Prostate gland (tissue), 2 donors: ENCODE results near the gene ADH1B. TPM values are rescaled to one million over a fixed set of nuclear protein-coding genes. Genes with fewer than 3 reads are reported as not detected.
A peak's percentile ranks its signal among the peaks of the same experiment; 100 is the strongest.
"Not testable (repeated sequence)": the region's sequence is repeated elsewhere in the genome, so short reads cannot be mapped to it uniquely, and the experiment has no call there.

ENCODE experiments used
- DNase-seq: peaks from one replicate; pipeline ENCODE4 v3.0.0-alpha.2; 2019; ENCODE audit warnings: low spot score
- H3K27ac ChIP-seq, 2 donors: fragments of 200-600 bp; sonication (generic); 2 replicates each; pipeline ENCODE4 v1.5.1; 2017 to 2019
- H3K27me3 ChIP-seq: fragments of 200-600 bp; sonication (generic); replicated peaks from 2 replicates; pipeline ENCODE4 v1.5.1; 2019; ENCODE audit not compliant: insufficient read depth
- H3K36me3 ChIP-seq, 2 donors: fragments of 200-600 bp; sonication (generic); 1 replicate in 1 of 2; 2 replicates in 1 of 2; pipeline versions ENCODE4 v1.5.1 to v1.8.1; 2017 to 2019
- H3K4me1 ChIP-seq: fragments of 200-600 bp; sonication (generic); replicated peaks from 2 replicates; pipeline ENCODE4 v1.5.1; 2019
- H3K4me3 ChIP-seq, 2 donors: fragments of 200-600 bp; sonication (generic); 2 replicates each; pipeline ENCODE4 v1.5.1; 2017 to 2019
- H3K9me3 ChIP-seq: fragments of 200-600 bp; sonication (generic); 2 replicates; pipeline ENCODE4 v1.5.1; 2017
- POLR2A ChIP-seq: fragments of 450-650 bp; IDR thresholded peaks from one replicate; pipeline ENCODE4 v1.6.1; 2016; ENCODE audit warnings: antibody characterized with exemption, mild to moderate bottlenecking
- POLR2AphosphoS5 ChIP-seq: sonication (generic); formaldehyde crosslinking; IDR thresholded peaks from one replicate; pipeline ENCODE4 v1.6.1; 2017; ENCODE audit warnings: antibody characterized with exemption
- WGBS: methylation state at CpG from one replicate; pipeline ENCODE4 v1.1.5; 2018; 5-methylcytosine and 5-hydroxymethylcytosine counted together
- intact Hi-C: fragments of 100-400 bp; cut with DNase I; formaldehyde crosslinking; loops from one replicate; pipeline ENCODE4 v1.14.2; 2022
- total RNA-seq, 2 donors: library from RNA; depleted of rRNA; stranded (reverse); fragments of >200 nt; gene quantifications; one replicate each; pipeline ENCODE4 v1.1.0, GENCODE V29; 2016
- TF ChIP-seq, protein P1 (sequence below), 4 experiments: fragments of 200-600 bp in 2 of 4; fragments of 450-650 bp in 2 of 4; sonication (generic) in 2 of 4; IDR thresholded peaks; 1 replicate in 3 of 4; 2 replicates in 1 of 4; pipeline ENCODE4 v1.5.1; 2016 to 2019; ENCODE audit warnings: antibody characterized with exemption in 4 of 4, mild to moderate bottlenecking in 2 of 4, moderate library complexity in 2 of 4

ADH1B gene
- total RNA-seq, 2 donors from 2014 or later, result 12.8 to 17.3 TPM

DNA sequence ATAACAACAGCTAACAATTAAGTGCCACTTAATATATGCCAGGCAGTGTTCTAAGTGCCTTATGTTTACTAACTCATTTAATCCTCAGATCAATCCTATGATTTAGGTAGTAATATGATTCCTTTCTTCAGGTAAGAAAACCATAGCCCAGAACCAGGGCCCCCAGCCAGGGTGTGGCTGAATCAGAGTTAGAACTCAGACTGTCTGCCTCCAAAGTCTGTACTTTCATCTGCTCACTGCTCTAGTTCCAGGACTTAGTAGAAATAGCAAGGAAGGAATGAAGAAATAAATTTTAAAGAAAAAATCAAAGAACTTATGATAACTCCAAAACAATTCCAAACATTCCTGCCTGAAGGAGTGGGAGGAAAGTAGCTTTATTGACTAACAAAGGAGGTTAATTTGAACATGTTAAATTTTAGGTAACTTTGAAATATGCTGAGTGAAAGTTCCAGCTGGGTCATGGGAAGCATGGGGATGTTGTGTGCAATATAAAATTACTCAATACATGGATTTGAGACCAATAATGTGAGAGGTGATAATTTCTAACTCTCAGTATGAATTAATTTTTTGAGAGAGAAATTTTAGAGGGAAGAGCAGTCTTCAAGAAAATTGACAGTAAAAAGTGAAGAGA is 40.2 kb upstream of the ADH1B start:
- H3K4me1 ChIP-seq, result no peaks in the 10 kb centered on the region
- H3K9me3 ChIP-seq, result no peaks in the 10 kb centered on the region
- H3K4me3 ChIP-seq, result no peak overlapping the region
- no peaks in the 10 kb centered on the region for H3K36me3 ChIP-seq
- DNase-seq, result no peak
- TF ChIP-seq POLR2AphosphoS5, result no peak
- H3K27me3 ChIP-seq, result no peaks in the 10 kb centered on the region
- intact Hi-C loops, result no loop called here
- no peak overlapping the region for H3K27ac ChIP-seq

DNA sequence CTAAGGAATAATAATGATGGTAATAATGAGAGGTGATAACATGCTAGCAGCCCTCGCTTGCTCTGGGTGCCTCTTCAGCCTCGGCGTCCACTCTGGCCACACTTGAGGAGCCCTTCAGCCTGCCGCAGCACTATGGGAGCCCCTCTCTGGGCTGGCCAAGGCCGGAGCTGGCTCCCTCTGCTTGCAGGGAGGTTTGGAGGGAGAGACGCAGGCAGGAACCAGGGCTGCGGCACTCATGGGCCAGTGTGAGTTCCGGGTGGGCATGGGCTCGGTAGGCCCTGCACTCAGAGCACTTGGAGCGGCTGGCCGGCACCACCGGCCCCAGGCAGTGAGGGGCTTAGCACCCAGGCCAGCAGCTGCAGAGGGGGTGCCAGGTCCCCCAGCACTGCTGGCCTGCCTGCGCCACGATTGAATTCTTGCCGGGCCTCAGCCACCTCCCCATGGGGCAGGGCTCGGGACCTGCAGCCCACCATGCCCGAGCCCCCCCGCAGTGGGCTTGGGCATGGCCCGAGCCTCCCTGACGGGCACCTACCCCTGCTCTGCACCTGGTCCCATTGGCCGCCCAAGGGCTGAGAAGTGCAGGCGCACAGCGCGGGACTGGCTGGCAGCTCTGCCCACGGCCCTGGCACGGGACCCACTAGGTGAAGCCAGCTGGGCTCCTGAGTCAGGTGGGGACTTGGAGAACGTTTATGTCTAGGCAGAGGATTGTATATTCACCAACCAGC is 38.4 kb upstream of the ADH1B start:
- no peak overlapping the region for H3K27ac ChIP-seq
- H3K4me1 ChIP-seq, result no peaks in the 10 kb centered on the region
- H3K9me3 ChIP-seq, result no peaks in the 10 kb centered on the region
- H3K27me3 ChIP-seq, result no peaks in the 10 kb centered on the region
- TF ChIP-seq, protein P1, sequence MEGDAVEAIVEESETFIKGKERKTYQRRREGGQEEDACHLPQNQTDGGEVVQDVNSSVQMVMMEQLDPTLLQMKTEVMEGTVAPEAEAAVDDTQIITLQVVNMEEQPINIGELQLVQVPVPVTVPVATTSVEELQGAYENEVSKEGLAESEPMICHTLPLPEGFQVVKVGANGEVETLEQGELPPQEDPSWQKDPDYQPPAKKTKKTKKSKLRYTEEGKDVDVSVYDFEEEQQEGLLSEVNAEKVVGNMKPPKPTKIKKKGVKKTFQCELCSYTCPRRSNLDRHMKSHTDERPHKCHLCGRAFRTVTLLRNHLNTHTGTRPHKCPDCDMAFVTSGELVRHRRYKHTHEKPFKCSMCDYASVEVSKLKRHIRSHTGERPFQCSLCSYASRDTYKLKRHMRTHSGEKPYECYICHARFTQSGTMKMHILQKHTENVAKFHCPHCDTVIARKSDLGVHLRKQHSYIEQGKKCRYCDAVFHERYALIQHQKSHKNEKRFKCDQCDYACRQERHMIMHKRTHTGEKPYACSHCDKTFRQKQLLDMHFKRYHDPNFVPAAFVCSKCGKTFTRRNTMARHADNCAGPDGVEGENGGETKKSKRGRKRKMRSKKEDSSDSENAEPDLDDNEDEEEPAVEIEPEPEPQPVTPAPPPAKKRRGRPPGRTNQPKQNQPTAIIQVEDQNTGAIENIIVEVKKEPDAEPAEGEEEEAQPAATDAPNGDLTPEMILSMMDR (IDR thresholded peaks at IDR 0.05), result no peak
- TF ChIP-seq POLR2AphosphoS5, result no peak
- no peaks in the 10 kb centered on the region for H3K36me3 ChIP-seq
- intact Hi-C loops, result no loop called here
- DNase-seq, result no peak
- WGBS, result 89% methylated on average over 21 of the region's 27 CpGs
- no peak overlapping the region for H3K4me3 ChIP-seq

DNA sequence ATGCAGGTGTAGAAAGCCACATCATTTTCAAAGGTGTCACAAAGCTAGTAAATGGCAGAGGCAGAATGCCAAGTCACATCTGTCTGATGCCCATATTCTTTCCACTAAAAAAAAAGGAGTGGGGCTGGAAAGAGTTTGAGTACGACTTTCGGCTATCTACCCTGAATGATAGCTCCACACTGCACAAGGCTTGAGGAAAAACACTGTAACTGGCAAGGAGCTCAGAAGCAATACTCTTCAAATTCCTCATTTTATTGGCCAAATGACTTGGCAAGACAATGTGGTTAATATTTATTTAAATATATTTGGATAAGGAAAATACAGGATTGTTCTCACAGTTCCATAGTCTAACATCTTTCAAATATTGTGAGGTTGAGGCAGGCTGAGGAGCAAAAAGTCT is 36.7 kb upstream of the ADH1B start:
- H3K4me3 ChIP-seq, result no peak overlapping the region
- no peaks in the 10 kb centered on the region for H3K4me1 ChIP-seq
- DNase-seq, result no peak
- no peak overlapping the region for H3K27ac ChIP-seq
- H3K27me3 ChIP-seq, result no peaks in the 10 kb centered on the region
- TF ChIP-seq, protein P1 (IDR thresholded peaks at IDR 0.05), result no peak
- TF ChIP-seq POLR2AphosphoS5 (peak; percentile 45), POLR2A (no peak)
- WGBS, result 37% methylated on average over 2 of the region's 2 CpGs
- no peaks in the 10 kb centered on the region for H3K9me3 ChIP-seq
- no peaks in the 10 kb centered on the region for H3K36me3 ChIP-seq
- intact Hi-C loops, result no loop called here

DNA sequence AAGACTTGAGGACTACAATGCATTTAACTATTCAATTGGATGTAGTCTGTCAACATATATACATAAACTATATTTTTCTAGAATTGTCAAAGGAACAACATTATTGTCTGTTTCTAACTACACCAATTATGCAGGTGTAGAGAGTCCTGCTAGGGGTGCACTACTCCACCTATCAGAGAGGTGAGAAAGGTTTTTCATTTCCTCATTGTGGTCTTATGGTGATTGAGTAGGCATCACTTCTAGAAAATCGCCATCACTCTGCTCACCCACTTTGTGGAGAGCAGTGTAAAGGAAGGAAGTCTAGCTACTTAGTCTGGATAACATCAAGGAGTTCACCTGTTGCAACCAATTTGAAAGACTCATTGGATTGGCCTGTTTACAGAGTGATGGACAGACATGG is 35.8 kb upstream of the ADH1B start:
- TF ChIP-seq, protein P1 (IDR thresholded peaks at IDR 0.05), result no peak
- TF ChIP-seq POLR2A (no peak), POLR2AphosphoS5 (no peak)
- H3K4me1 ChIP-seq, result no peaks in the 10 kb centered on the region
- DNase-seq, result no peak
- intact Hi-C loops, result no loop called here
- H3K27me3 ChIP-seq, result no peaks in the 10 kb centered on the region
- H3K27ac ChIP-seq, result no peak overlapping the region
- 93% methylated on average over 1 of the region's 1 CpG for WGBS
- no peaks in the 10 kb centered on the region for H3K9me3 ChIP-seq
- H3K36me3 ChIP-seq, result no peaks in the 10 kb centered on the region
- no peak overlapping the region for H3K4me3 ChIP-seq

DNA sequence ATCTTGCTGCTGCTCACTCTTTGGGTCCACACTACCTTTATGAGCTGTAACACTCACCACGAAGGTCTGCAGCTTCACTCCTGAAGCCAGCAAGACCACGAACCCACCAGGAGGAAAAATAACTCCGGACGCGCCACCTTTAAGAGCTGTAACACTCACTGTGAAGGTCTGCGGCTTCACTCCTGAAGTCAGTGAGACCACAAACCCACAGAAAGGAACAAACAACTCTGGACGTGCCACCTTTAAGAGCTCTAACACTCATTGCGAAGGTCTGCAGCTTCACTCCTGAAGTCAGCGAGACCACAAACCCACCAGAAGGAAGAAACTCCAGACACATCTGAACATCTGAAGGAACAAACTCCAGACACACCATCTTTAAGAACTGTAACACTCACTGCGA is 34.9 kb upstream of the ADH1B start:
- DNase-seq, H3K27me3 ChIP-seq, H3K9me3 ChIP-seq, H3K27ac ChIP-seq, intact Hi-C loops, H3K4me1 ChIP-seq, H3K36me3 ChIP-seq, H3K4me3 ChIP-seq: not testable (repeated sequence)
- 80% methylated on average over 10 of the region's 10 CpGs for WGBS
